Regular cardiac myocyte (primary cell): ENCODE data around the gene TCAF2. TPM values are rescaled to one million over a fixed set of nuclear protein-coding genes. Genes with fewer than 3 reads are reported as not detected.

Experiments used
- total RNA-seq: library from RNA; depleted of rRNA; stranded (reverse); fragments of >200 nt; gene quantifications from 2 replicates; pipeline ENCODE4 v1.2.3, GENCODE V29; 2014

The TCAF2 gene
- total RNA-seq, result 6.5 and 7.1 TPM in 2 replicates

DNA sequence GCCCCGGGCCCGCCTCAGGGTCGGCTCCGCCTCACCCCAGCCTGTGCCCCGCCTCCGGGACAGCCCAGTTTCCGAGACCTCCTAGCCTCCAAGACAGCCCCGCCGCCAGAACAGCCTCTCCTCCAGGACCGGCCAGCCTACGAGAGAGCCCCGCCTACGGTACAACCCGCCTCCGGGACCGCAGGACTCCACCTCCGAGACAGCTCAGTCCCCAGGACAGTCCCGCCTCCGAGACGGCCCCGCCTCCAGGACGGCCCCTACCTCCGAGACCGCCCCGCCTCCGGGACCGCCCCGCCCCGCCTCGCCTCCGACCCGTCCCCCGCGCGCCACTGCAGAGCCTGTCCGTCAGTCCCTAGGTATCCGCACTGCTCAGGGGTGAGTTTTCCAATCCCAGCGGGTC, at the start of gene TCAF2:
TSS of gene TCAF2 (plus strand) at position 329 of the 400 bp plus-strand sequence.

GRCh38 chr7:143571501-143571900, 49.3 kb upstream of the TCAF2 start, which contains the start of gene CTAGE15:
Gene CTAGE15 (plus strand): TSS chr7:143571801. CDS start chr7:143571818, 17 bp downstream.

Other genes starting within 250 kb of the TCAF2 start
- 18.0 and 24.7 TPM in 2 replicates for gene ZYX, start 239.6 kb upstream of the TCAF2 start, total RNA-seq
- gene EPHA1, start 212.1 kb upstream of the TCAF2 start, total RNA-seq, result 0.58 TPM in 1 of 2 replicates, not detected in the other
- gene TAS2R60, start 177.5 kb upstream of the TCAF2 start, total RNA-seq, result 0.28 TPM in 1 of 2 replicates, not detected in the other
- gene TAS2R41, start 143.1 kb upstream of the TCAF2 start, total RNA-seq, result not detected in 2 replicates
- gene CTAGE15, start 49.2 kb upstream of the TCAF2 start, total RNA-seq, result 0.38 TPM in 1 of 2 replicates, not detected in the other
- 0.58 and 2.3 TPM in 2 replicates for gene CTAGE6, start 136.7 kb downstream of the TCAF2 start, total RNA-seq